HG03558 (cell line): Measurements from ENCODE around the gene DONSON.

Experiments used
- ATAC-seq: cut with Tn5 transposase; IDR thresholded peaks from one replicate; pipeline ENCODE4 v1.9.1; 2021; ENCODE audit warnings: moderate number of reproducible peaks; ENCODE audit not compliant: unreplicated experiment; ENCODE audit errors: extremely low read depth

DONSON gene

DNA sequence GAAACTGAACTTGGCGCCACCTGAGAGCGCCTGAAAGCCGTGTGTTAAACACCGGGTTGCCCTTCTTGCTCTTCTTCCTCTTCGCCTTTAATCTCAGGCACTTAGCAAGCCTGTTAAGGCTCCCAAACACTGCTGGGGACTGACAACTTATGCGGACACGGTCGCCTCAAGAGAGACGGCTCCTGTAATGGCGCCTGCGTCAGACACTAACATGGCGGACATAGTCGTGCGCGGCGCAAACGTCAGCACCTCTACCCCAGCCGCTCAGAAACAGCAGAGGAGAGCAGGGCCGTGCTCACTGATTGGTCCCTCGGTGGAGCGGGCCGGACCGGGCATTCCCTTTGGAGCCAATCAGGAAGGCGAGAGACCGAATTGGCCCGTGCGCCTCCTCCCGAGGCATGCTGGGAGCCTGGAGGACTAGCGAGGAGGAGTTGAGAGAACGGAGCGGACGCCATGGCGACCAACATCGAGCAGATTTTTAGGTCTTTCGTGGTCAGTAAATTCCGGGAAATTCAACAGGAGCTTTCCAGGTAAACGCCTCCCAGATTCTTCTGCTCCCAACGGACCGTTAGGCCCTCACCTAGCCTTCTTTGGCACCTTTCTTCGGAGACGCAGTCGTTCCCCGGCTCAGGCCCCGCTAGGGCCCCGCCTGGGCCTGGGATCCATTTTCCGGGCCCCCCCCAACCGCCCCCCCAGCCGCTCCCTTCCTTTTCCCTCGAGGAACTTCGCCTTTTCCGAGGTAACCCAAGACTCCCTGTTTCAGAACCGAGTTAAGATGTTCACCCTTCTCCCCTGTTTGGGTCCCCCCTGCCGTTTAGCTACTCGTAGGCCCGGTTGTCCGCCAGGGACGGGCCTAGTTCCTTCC lies 45.6 kb downstream of the DONSON start, which contains the start of gene SON:
Gene SON (plus strand): TSS at position 399 of the 865 bp plus-strand sequence. CDS start 55 bp downstream, at position 454.
- peak; percentile 75 for ATAC-seq

- ATAC-seq = peak; percentile 43
Observed at GRCh38 chr21:33541756-33542639, 46.5 kb downstream of the DONSON start, which contains the start of gene GART. GART (minus strand) TSS chr21:33542117; CDS start chr21:33539315, 2,802 bp downstream.

GRCh38 chr21:33541105-33541711 lies 47.3 kb downstream of the DONSON start:
- ATAC-seq = no peak

DNA sequence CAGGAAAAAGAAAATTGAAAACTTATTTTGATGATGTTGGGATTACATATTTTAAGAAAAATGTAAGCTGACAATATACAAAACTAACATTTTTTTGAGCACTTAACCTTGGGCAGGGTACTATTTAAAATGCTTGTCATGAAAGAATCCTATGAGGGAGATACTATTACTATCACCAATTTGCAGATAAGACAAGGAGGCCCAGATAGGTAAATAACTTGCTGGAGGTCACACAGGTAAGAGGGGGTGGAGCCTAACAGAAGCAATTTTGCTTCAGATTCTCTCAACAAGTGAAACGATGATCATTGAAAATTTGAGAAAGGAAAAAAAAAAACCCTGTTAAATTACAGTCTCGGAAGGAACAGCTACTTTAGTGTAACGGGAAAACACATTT lies 47.8 kb downstream of the DONSON start:
- ATAC-seq = no peak

DNA sequence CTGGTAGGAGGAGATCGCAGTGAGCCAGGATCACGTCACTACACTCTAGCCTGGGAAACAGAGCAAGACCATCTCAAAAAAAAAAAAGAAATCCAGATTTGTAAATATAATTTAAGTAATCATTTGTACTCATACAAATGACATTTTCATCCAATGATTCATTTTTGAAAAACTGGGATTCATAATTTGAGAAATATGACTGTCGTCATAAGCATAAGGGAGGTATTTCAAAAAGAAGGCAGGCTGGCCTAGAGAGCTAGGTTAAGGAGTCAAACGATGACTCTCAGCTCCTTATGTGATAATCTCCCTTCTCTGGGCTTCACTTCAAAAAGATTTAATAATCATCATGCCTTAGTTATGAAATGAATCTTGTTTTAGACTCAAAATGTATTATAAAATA lies 48.9 kb downstream of the DONSON start:
- no peak for ATAC-seq

DNA sequence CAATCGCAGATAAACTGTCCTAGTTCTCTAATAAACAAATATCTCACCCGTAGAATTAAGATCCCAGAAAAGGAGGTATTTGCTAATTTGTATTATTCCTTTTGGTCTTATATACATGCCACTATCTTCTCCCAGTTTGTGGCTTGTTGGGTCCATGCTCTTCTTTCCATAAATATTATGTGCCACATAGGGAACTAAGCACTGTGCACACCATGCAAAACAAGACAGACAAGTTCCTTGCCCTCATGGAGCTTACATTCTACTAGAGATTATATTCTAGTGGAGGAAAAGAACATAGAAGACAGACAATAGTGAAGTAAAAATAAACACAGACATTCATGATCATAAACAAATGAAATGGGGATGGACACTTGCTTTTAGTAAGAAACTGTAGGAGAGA lies 51.3 kb downstream of the DONSON start:
- no peak for ATAC-seq

DNA sequence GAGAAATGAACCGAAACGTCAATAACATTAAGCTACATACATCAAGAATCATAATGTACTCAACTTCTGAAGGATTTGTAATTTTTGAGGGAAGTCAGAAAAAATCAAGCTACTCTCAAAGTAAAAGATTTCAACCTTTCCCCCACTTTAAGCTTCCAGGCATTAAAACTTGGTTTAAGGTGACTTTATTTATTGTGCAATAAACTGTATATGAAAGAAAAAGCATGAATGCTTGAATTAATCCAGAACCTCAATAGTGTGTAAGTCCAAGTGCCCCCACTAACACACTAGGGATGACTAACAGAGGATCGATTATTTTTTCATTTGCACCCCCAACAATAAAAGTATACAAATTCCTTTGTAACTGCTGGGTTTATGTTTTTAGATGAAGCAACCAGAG lies 57.5 kb downstream of the DONSON start:
- ATAC-seq = no peak
